Jurkat, Clone E6-1 (cell line): ENCODE results near the gene MEOX2.

Experiments used
- DNase-seq: peaks from one replicate; pipeline ENCODE4 v3.0.0-alpha.2; 2011; ENCODE audit warnings: low read depth, low spot score
- H3K4me3 ChIP-seq: 2 replicates; pipeline ENCODE4 v1.5.1; 2011; ENCODE audit warnings: mild to moderate bottlenecking, low read length, control low read depth, moderate library complexity

MEOX2 gene

DNA sequence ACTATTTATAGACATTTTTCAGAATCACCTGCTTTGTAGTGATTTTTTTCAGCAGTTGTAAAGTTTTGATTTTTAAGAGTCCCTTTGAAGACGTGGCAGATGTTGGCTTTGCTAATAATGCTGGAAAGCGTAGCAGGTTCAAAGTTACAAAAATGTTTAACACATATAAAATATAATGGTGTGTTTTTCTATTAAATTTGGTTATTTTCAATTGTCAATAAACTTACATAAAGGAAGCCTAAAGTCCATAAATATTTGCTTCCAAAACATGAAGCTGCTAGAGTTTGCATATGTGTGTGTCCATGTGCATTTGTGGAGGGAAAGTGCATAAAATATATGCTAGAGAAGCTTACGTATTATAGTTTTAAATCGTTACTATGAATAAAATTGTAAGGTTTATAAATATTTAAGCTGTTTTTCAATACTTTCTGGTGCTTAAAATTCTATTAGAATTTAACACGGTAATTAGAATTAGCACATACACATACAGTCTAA is 3.7 kb downstream of the MEOX2 start:
- no peak for DNase-seq

DNA sequence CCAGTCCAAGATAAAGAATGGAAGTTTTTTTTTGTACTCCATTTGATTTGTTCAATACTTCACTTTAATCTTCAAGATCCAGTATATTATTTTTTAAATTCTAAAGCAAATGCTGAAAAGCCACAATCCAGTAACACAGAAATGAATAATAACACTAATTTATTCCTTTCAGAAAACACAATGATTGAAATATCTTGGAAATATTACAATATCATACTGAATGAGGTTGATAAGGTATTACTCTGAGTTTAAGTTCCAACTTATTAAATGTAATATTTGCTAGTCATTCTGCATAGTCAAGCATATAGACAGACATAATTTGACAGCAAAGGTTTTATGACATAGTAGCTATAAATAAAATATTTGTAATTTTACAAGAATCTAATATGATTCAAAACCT is 4.4 kb downstream of the MEOX2 start:
- DNase-seq: no peak

More for the DNA sequence above, 3.7 kb downstream of the MEOX2 start:
- no peak overlapping the region for H3K4me3 ChIP-seq

DNA sequence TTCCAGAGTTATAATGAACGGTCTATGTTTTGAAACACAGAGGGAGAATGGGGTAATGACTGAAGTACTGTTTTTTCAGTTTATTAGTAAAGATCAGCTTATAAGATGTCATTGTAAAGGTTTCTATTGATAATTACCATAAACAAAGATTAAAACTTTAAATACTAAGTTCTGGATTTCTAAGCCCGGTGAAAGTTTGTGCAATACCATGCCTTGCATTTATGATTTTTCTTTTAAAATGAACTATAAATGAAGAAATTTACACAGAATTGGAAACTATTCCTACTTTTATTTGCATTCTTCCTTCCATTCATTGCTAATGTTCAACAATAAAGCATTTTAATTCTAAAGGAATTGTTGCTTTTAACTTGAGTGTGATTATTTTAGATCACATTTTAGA is 4.9 kb downstream of the MEOX2 start:
- no peak for DNase-seq
- no peak overlapping the region for H3K4me3 ChIP-seq

More for the DNA sequence above, 4.4 kb downstream of the MEOX2 start:
- no peak overlapping the region for H3K4me3 ChIP-seq

DNA sequence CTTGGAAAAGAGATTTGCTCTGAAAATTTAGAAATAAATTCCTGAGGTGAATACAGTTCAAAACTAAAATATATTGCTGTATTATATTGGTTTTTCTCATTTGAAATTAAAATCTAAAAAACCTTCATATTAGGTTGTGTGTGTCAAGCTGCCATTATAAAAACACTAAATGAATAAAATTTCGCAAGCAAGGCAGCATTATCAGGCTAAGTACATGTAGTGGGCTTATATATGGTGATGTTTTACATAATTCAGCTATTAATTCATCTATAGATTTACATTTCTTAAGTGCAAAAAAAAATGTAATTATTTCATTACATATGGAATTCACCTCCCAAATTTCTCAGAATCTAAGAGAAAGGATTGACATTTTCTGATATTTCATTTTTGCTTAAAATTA is 5.3 kb downstream of the MEOX2 start:
- no peak for DNase-seq

DNA sequence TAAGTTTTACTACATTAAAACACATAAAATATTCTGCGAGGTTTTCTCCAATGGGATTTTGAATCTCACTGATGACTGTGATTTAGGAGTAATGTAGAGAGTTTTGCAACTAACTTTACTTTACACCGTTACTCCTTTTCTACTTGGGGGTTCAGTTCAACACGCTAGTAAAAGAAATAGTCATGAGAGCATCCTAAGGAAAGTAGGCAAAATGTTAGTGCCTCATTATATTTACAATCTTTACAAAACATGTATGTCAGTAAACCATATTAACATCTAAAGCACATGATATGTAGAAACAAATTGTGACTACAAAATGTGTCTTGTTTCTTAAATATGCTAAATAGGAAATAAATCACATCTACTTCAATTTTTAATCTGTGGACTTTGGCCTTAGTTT is 6.0 kb downstream of the MEOX2 start:
- DNase-seq: no peak
- H3K4me3 ChIP-seq: no peak overlapping the region

More for the DNA sequence above, 5.3 kb downstream of the MEOX2 start:
- no peak overlapping the region for H3K4me3 ChIP-seq

DNA sequence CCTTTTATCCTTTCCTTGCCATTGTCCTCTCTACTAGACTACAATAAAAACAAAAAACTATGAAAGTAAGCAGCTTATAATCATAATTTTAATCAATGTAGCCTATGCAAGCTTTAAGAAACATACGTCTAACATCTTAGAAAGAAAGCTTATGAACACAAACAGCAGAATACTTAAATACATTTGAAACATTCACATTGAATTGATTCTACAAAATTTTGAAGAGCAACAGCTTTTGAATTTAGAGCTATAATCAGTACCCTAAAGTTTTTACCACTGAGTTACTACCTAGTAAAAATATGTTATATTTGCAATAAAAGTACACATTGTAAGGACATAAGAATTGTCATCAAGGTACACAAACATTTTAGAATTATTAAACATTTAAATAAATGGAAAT is 7.2 kb downstream of the MEOX2 start:
- DNase-seq: no peak
- no peak overlapping the region for H3K4me3 ChIP-seq

DNA sequence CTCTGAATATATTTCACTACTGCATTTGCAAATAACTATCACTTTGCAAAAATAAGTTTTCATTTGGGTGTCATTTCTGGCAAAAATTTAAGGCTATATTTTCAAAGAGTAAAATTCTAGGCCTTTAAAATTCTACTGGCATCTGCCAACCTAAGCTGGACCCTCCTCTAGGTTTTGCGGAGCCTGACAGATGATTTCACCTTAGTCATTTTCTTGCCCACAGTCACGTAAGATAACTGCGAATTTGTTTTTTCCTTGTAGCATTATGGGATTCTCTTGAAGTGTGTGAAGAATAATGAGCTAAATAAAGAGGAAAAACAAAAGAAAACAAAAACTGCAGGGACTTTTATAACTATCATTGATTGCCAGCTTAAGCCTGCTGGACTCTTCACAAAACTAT is 7.8 kb downstream of the MEOX2 start:
- DNase-seq: no peak
- H3K4me3 ChIP-seq: no peak overlapping the region

DNA sequence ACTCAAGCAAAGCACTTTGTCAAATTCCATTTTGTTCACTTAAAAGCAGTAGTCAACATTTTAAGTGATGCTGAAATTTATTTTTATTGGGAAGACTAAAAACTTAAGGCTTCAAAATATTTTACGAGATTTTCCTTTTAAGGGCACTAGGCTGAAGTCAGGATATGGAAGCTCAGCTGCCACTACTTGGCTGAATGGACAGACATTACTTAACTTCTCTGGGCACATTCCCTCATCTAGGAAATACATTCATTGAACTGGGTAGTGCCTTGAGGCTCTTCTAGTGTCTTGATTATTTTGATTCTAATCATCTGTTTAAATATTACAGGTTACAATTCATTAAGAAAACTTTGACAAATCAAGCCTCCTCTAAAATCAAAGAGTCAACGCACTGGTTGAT is 11.1 kb downstream of the MEOX2 start:
- no peak overlapping the region for H3K4me3 ChIP-seq
- no peak for DNase-seq

DNA sequence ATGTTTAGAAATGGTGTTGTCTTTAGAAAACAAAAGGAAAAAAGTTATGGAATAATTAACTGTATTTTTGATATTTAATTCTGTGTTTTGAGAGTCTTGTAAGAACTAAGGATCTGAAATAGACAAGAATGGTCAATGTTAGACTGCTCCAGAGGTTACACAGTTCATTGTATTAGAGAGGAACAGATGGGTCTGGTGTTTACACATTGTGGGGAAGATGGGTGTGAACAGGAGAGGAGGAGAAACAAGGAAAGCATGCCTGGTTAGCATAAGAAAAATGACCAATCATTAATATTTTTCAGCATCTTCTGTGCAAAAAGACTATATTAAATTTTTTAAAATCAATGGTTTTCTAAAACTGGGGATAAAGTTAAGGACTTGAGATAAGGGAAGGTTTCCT is 11.9 kb downstream of the MEOX2 start:
- DNase-seq: no peak
- H3K4me3 ChIP-seq: no peak overlapping the region

DNA sequence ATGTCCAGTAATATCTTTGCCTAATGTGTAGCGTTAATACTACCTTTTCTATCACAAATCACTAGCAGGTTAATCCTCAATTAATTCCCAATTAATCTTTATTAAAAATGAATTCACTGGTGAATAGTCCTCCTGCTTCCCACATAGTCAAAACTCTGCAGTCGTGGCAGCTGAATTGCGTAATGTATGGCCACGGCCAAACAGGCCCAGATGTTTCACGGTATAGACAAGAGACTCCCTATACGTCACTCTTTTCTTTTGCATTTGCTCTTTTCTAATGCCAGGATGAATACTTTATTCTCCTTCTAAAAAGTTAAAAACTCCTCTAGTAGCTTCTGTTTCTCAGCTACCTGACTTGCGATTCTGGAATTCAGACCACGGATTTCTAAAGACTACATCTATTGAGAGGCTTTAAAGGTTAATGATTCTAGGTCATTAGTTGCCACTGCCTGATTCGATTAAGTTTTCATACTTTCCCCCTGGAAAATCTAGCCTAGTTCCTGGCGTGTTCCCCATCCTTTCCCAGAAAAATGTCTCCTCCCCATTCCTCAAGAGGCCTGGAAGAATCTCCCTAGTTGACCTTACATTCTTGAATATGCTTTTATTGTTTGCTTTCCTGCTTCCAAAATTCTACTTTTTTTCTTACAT is 16.9 kb downstream of the MEOX2 start:
- no peak for DNase-seq
- H3K4me3 ChIP-seq: no peak overlapping the region

DNA sequence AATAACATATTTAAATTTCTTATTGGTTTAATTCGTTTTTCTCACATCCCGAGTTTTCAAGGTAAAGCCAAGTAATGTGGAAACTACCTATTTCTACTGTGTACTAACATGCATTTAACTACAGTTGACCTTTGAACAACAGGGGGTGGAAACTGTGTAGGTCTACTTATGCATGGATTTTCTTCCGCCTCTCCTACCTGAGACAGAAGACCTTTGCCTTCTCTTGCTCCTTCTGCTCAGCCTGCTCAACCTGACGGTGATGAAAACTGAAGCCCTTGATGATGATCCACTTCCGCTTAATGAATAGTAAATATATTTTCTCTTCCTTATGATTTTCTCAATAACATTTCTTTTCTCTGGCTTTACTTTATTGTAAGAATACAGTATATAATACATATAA is 18.5 kb downstream of the MEOX2 start:
- no peak overlapping the region for H3K4me3 ChIP-seq
- no peak for DNase-seq

DNA sequence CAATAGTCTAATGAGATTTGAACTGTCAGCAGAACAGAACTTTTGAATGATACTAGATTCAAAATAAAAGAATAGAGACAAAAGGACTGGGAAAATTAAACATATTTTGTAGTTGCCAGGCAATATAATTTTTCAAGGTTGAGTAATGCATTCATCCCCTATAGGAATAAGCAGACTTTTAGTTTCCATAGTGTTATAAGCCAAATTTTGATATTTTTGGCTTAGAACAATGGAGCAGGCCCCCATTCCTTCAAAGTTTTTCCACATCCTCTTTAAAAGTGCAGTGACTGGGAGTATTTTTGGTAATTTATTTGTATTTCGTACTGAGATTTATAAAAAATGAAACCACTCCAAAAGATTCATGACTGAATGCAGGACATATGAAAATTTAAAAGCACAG is 24.0 kb downstream of the MEOX2 start:
- H3K4me3 ChIP-seq: no peak overlapping the region
- no peak for DNase-seq

DNA sequence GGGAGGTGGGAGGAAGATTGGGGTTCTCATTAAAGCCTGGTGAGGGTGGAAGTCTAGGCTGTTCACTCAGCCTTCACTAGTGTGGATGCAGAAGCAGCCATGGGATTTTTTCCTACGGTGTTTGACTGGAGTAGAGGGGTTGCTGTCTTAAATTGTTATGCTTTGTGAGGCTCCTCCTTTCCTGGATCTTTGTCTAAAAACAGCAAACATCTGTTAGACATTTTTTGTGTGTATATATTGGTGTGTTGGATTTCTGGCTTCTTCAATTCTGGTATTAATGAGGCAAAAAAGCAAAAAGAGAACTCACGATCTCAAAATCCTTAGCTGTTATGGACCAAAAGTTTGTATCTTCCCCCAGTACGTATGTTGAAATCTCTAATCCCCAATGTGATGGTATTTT is 28.2 kb downstream of the MEOX2 start:
- no peak overlapping the region for H3K4me3 ChIP-seq
- DNase-seq: no peak

DNA sequence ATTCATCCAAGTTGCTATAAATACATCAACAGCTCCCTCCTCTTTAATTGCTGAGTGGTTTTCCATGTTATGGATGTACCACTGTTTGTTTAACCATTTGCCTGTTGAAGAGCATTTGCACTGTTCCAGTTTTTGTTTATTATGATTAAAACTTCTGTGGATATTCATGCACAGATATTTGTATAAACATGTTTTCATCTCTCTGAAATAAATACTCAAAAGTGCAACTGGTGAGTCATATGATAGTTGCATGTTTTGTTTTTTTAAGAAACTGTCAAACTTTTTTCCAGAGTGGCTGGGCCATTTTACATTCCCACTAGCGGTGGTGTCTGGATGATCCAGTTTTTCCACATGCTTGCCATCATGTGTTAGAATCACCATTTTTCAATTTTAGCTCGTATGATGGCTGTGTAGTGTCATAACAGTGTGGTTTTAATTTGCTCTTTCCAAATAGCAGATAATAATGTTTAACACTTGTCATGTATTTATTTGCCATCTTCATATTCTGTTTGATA is 33.6 kb downstream of the MEOX2 start:
- no peak for DNase-seq
- no peak overlapping the region for H3K4me3 ChIP-seq

DNA sequence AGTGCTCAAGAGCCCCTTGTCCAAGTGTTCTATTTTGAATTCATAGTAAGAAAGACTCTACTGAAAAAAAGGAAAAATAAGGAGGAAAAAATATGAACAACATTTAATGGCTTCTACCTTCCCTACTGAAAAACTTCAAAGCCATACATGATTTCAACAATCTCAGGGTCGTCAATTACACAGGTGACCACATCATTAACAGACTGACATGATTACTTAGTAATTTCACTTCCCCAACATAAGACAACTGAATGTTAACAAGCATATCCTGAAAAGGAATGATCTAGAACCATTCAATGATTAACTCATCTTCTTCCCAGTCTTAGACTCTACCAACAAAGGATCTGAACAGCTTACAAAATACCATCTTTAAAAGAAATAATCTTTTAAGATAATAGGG is 34.8 kb downstream of the MEOX2 start:
- DNase-seq: no peak
- no peak overlapping the region for H3K4me3 ChIP-seq

DNA sequence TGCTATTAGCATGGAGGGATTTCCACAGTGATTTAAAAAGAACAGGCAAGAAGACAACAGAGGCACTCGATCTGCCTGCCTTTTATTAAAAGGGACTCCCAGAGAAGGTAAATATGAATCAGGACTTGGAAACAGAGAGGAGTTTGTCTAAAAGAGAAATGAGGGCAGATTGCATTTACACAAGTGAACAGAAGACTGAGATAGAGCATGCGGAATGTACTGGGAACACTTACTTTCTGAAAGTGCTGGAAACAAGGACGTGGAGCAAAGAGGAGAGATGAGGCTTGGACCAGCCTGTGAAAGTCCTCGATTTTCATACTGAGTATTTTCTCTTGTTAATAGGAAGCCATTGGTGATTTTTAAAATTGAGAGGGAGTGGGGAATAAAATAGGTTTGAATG is 35.7 kb downstream of the MEOX2 start:
- no peak for DNase-seq
- H3K4me3 ChIP-seq: no peak overlapping the region

DNA sequence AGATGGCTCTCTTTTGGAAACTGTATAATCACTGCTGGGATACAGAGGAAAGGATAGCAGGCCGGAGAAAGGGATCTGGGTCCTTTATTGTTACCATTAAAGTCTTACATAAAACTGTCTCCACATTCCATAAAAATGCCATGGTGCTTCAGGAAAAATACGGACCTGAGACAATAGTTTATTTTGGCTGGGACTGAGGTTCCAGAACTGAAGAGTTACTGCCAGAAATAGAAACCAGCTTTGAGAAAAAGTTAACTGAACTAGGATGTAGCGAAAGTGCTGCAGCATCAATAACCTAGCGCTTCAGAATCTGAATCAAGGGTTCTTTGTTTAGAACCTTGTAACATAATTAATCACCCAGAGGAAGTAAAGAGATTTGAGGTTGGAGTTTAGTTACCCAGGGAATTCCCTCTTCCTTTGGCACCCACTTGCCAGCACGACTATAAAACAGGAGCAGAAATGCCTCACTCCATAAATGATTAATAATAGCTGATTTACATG is 38.0 kb downstream of the MEOX2 start:
- no peak overlapping the region for H3K4me3 ChIP-seq
- no peak for DNase-seq

DNA sequence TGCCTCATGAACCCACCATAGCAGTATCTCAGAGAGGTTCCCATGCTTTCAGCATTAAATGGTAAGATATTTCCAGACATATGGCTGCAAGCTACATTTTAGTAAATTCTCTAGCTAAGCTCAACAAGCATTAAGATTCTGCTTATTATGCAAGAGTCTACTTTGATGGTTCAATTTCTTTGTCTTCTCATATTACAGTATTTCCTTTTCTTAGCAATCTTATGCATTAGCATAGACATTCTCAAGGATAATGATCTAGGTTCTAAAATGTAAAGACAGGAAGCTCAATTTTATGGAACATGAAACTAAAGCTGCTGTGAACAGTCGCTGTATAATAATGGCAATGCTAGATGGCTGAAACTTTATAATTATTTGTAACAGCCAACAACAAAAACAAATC is 39.2 kb downstream of the MEOX2 start:
- H3K4me3 ChIP-seq: no peak overlapping the region
- no peak for DNase-seq

DNA sequence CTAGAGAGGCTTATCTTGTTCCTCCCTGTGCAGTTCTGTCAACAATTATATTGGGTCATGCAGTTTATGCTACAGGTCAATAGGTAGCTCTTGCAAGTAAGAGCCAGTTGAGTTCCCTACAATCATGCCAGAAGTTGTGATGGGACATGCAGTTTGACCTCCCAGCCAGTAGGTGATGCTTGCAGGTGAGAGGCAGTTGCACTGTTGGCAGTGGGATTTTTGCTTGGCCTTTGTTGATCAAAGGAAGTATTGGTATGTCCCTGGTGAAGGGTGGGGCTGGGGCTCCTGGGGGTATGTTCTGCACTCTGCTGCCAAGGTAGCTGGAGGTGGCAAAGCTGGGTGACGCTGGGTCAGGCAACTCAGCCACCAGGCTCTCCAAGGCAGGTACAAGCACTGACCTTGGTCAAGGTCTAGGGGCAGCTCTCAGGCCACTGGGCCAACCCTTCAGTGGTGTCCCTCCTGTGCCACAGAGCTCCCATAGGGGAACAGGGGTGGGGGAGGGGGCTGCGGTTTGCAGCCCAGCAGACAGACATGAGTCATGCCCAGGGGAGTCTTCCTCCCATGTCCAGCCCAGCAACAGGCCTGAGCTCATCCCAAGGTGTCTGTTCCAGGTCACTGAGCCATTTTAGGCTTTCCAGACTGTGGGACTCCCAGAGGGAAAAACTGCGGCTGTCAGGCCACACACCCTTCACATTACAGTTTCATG is 43.3 kb downstream of the MEOX2 start:
- H3K4me3 ChIP-seq: no peak overlapping the region
- peak; percentile 1 for DNase-seq

DNA sequence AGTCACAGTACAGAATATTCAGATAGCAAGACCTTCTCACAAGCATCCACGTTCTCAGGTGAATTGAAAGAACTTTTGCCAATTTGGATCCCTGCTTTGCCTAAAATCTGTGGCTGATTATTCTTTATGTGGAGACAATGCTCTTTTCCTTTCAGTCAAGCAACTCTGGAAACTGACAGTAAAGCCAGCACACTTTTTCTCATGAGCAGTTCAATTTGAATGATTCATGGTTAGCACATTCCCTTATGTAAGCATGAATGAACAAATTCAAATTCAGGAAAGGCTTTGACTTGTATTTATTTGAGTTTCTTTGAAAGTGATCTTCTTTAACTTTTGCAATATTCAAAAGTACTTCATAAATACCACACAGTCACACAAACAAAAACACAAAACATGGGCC is 57.6 kb downstream of the MEOX2 start:
- DNase-seq: no peak
- H3K4me3 ChIP-seq: no peak overlapping the region

DNA sequence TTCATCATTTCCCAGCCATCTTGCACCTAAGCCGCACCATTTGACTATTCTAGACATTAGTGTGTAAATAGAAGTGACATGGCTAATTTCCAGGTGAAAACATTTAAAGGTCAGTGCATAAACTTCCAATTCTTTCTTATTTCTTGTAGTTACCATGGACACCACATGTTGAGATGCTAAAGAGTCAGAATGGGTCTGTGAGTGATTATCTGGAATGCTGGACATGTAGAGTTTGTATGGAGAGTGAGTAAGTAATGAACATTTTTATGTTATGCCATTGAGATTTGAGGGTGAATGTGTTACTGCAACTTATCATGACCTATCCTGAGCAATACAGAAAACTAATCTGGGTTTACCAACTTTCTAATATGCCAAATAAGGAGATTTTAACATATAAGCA is 60.4 kb downstream of the MEOX2 start:
- H3K4me3 ChIP-seq: no peak overlapping the region
- no peak for DNase-seq
